Colonic mucosa (tissue), 4 donors: Measurements from ENCODE around the gene ACIN1. TPM values are rescaled to one million over a fixed set of nuclear protein-coding genes. Genes with fewer than 3 reads are reported as not detected.

Experiments used
- DNase-seq: peaks from one replicate; pipeline ENCODE4 v3.0.0-alpha.2; 2020
- H3K27ac ChIP-seq: fragments of 200-600 bp; one replicate; pipeline ENCODE4 v1.8.0; 2021
- H3K27me3 ChIP-seq: fragments of 200-600 bp; one replicate; pipeline ENCODE4 v1.8.0; 2021
- H3K36me3 ChIP-seq: fragments of 200-600 bp; one replicate; pipeline ENCODE4 v1.8.0; 2021
- H3K4me1 ChIP-seq: fragments of 200-600 bp; one replicate; pipeline ENCODE4 v1.8.0; 2021; ENCODE audit warnings: mild to moderate bottlenecking
- H3K4me3 ChIP-seq: fragments of 200-600 bp; one replicate; pipeline ENCODE4 v1.8.0; 2021
- H3K9ac ChIP-seq, 2 donors: one replicate each; pipeline ENCODE4 v1.7.0; 2013; ENCODE audit warnings: control low read depth in 2 of 2, low read depth in 2 of 2, low read length in 2 of 2
- H3K9me3 ChIP-seq: fragments of 200-600 bp; one replicate; pipeline ENCODE4 v1.8.0; 2021
- intact Hi-C: fragments of 100-400 bp; cut with DNase I; formaldehyde crosslinking; loops from one replicate; pipeline ENCODE4 v1.14.1; 2022
- total RNA-seq, 2 donors: library from RNA; stranded (reverse); fragmentation: NEBNext Ultra II Directional in 1 of 2; extraction: Animal tissue kit (Norgen Biotek cat#: 25700) in 1 of 2; gene quantifications; one replicate each; pipeline ENCODE4 v1.2.1, GENCODE V29; 2021
- TF ChIP-seq, protein P1 (sequence below): fragments of 200-600 bp; IDR thresholded peaks from one replicate; pipeline ENCODE4 v1.8.0; 2022; ENCODE audit warnings: antibody characterized with exemption, mild to moderate bottlenecking
- donor health status: healthy.
- donor health status: DM: no; HTN: no; CAD: no.
- donor health status: DM: no; HTN: no; CAD: no.

The ACIN1 gene
- total RNA-seq, 2 donors from 2014 or later = 99.4 to 154 TPM

- Histone ChIP-seq H3K27ac (no peak overlapping the region), H3K4me3 (no peak overlapping the region), H3K9ac (no peak overlapping the region), H3K27me3 (no peaks in the 10 kb centered on the region), H3K36me3 (no peaks in the 10 kb centered on the region), H3K9me3 (no peaks in the 10 kb centered on the region), H3K4me1 (no peaks in the 10 kb centered on the region)
- TF ChIP-seq, protein P1, sequence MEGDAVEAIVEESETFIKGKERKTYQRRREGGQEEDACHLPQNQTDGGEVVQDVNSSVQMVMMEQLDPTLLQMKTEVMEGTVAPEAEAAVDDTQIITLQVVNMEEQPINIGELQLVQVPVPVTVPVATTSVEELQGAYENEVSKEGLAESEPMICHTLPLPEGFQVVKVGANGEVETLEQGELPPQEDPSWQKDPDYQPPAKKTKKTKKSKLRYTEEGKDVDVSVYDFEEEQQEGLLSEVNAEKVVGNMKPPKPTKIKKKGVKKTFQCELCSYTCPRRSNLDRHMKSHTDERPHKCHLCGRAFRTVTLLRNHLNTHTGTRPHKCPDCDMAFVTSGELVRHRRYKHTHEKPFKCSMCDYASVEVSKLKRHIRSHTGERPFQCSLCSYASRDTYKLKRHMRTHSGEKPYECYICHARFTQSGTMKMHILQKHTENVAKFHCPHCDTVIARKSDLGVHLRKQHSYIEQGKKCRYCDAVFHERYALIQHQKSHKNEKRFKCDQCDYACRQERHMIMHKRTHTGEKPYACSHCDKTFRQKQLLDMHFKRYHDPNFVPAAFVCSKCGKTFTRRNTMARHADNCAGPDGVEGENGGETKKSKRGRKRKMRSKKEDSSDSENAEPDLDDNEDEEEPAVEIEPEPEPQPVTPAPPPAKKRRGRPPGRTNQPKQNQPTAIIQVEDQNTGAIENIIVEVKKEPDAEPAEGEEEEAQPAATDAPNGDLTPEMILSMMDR = no peak
- DNase-seq = no peak
- intact Hi-C loops = no loop called here
These were observed 36.5 kb upstream of the ACIN1 start for GRCh38 chr14:23131482-23131881.

DNA sequence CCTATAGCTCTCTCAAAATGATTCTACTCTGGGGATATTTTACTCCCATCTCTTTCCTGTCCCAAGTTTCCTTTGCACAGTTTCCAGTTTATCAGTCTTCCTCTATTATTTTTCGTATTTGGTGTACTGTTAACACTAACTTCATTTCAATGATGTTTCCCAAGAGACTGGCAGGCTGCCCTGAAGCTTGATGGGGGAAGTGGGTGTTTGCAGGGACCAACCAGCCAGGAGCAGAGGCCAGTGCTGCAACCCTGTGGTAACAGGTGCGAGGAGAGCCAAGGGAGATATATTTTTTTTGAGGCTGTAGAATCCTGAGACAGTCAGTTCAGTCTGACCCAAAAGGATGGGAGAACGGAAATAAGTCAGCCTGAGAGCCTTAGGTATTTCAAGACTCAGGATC is 35.9 kb upstream of the ACIN1 start:
- Histone ChIP-seq H3K9ac (no peak overlapping the region), H3K27me3 (no peaks in the 10 kb centered on the region), H3K4me3 (no peak overlapping the region), H3K36me3 (no peaks in the 10 kb centered on the region), H3K4me1 (no peaks in the 10 kb centered on the region), H3K27ac (no peak overlapping the region), H3K9me3 (no peaks in the 10 kb centered on the region)
- intact Hi-C loops = no loop called here
- DNase-seq = no peak
- TF ChIP-seq, protein P1 = no peak

DNA sequence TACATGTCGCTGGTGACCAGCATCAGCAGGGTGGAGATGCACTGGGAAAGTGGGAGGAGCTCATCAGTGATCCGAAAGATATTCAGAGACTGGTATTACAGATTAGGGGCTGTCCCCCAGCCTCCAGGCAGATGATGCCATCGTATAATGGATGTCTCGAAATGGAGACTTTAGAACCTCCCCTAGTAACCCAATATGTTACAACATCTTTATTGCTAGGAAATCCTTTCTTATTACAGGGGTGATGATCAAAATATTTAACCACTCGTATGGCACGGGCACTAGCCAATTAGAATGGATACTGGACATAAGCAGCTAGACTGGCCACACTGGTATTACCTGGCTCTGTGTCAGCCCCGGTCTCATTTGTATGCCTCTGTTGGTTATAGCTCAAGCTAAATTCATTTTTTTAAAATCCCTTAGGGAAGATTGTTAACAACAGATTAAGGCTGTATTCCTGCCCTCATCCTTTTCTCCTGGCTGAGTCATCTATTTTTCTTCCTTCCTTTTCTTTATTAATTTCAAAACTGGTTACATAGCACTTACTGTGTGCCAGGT is 34.9 kb upstream of the ACIN1 start:
- Histone ChIP-seq H3K9ac (no peak overlapping the region), H3K27me3 (no peaks in the 10 kb centered on the region), H3K27ac (no peak overlapping the region), H3K36me3 (no peaks in the 10 kb centered on the region), H3K4me3 (no peak overlapping the region), H3K4me1 (no peaks in the 10 kb centered on the region), H3K9me3 (no peaks in the 10 kb centered on the region)
- TF ChIP-seq, protein P1 = no peak
- intact Hi-C loops = loop anchor here (10.0 kb wide), 1 partner anchor 165 kb away; no protein-coding TSS in a partner anchor
- no peak for DNase-seq

DNA sequence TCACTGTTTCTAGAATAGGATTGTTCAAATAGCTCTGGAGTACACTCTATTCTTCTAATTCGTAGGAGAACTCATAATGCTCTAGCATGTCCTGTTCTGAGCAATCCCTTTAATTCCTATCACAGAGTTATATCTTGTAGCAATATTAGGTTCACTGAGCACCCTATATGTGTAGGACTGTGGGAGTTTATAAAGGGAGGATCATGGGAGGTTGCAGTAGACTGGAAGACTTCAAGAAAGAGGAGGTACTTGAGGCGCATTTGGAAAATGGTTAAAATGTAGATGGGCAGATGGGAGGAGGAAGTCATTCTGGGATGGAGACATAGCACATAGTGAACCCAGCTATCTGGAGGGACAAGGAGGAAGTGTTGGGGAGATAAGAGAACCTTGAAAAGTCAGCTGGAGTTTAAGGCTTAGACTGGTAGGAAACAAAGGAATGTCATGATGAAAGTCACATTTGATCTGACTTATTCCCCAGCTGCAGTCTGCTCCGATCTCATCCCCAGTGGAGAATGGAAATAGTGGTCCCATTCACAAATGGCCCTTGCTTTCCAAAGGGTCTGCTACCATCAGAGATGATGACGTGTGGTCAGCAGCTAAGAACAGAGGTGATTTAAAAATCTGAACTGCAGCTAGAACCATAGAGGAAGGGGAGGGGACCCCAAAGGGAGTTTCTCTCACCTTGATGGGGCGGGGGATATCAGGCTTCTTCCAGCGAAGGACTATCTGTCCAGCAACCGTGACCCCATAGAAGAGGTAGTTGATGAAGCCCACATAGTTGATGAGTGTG is 34.2 kb upstream of the ACIN1 start:
- intact Hi-C loops = loop anchor here (10.0 kb wide), 1 partner anchor 166 kb away; no protein-coding TSS in a partner anchor
- TF ChIP-seq, protein P1 = no peak
- Histone ChIP-seq H3K36me3 (no peaks in the 10 kb centered on the region), H3K27ac (no peak overlapping the region), H3K9me3 (no peaks in the 10 kb centered on the region), H3K4me3 (no peak overlapping the region), H3K27me3 (no peaks in the 10 kb centered on the region), H3K4me1 (no peaks in the 10 kb centered on the region), H3K9ac (no peak overlapping the region)
- DNase-seq = no peak

DNA sequence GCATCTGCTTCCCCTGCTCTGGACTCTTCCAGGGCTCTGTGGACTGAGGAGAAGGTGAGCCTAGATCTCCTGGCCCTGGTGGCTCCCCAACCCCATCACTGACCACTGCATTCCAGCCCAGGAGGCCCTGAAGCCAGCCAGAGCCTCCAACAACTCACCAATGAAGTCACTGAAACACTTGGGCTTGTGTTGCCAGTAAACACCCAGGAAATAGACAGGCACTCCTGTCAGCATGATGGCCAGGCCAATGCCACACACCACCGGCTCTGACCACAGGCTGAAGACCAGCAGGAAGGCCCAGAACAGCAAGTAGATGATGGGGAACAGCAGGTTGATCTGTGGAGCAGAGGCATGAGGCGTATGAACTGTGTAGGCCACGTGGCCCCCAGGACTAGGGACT is 32.9 kb upstream of the ACIN1 start:
- H3K9ac ChIP-seq = no peak overlapping the region
- no peaks in the 10 kb centered on the region for H3K27me3 ChIP-seq
- no peak for DNase-seq
- no peaks in the 10 kb centered on the region for H3K36me3 ChIP-seq
- H3K27ac ChIP-seq = no peak overlapping the region
- intact Hi-C loops = loop anchor here (10.0 kb wide), 1 partner anchor 167 kb away; no protein-coding TSS in a partner anchor
- no peaks in the 10 kb centered on the region for H3K4me1 ChIP-seq
- no peaks in the 10 kb centered on the region for H3K9me3 ChIP-seq
- TF ChIP-seq, protein P1 = no peak
- no peak overlapping the region for H3K4me3 ChIP-seq
